ENCODE data around the gene MAB21L4. TPM values are rescaled to one million over a fixed set of nuclear protein-coding genes. Genes with fewer than 3 reads are reported as not detected.

The MAB21L4 gene
- total RNA-seq, 2 donors from 2014 or later = 1.1 to 3.5 TPM

- Histone ChIP-seq H3K27me3 (replicated peaks; ENCODE audit: insufficient read depth) (no peaks in the 10 kb centered on the region), H3K36me3 (no peaks in the 10 kb centered on the region), H3K4me3 (no peak overlapping the region), H3K4me1 (replicated peaks) (no peaks in the 10 kb centered on the region), H3K27ac (no peak overlapping the region), H3K9me3 (no peaks in the 10 kb centered on the region)
- no peak for DNase-seq (ENCODE audit: low spot score)
- TF ChIP-seq POLR2AphosphoS5 (IDR thresholded peaks at IDR 0.05) (no peak), CTCF (IDR thresholded peaks at IDR 0.05) (no peak), POLR2A (IDR thresholded peaks at IDR 0.05) (no peak)
- 85% methylated on average over 19 of the region's 19 CpGs for WGBS
- intact Hi-C loops (cut with DNase I) = no loop called here
These were observed 8.5 kb upstream of the MAB21L4 start for GRCh38 chr2:240904216-240905175.

- Histone ChIP-seq H3K36me3 (no peaks in the 10 kb centered on the region), H3K27me3 (replicated peaks; ENCODE audit: insufficient read depth) (no peaks in the 10 kb centered on the region), H3K9me3 (no peaks in the 10 kb centered on the region), H3K4me1 (replicated peaks) (peaks cover 4% of the 10 kb centered on the region), H3K27ac (no peak overlapping the region), H3K4me3 (no peak overlapping the region)
- WGBS = 94% methylated on average over 32 of the region's 34 CpGs
- intact Hi-C loops (cut with DNase I) = no loop called here
- DNase-seq (ENCODE audit: low spot score) = no peak
- no peak for TF ChIP-seq POLR2A (IDR thresholded peaks at IDR 0.05)
- TF ChIP-seq CTCF (IDR thresholded peaks at IDR 0.05) = no peak
These were observed 7.5 kb upstream of the MAB21L4 start for GRCh38 chr2:240903191-240904060.

- no peaks in the 10 kb centered on the region for H3K36me3 ChIP-seq
- H3K4me3 ChIP-seq = no peak overlapping the region
- no peaks in the 10 kb centered on the region for H3K27me3 ChIP-seq (replicated peaks; ENCODE audit: insufficient read depth)
- DNase-seq (ENCODE audit: low spot score) = no peak
- peaks cover 11% of the 10 kb centered on the region for H3K4me1 ChIP-seq (replicated peaks)
- intact Hi-C loops (cut with DNase I) = no loop called here
- H3K27ac ChIP-seq = no peak overlapping the region
- H3K9me3 ChIP-seq = no peaks in the 10 kb centered on the region
- 61% methylated on average over 7 of the region's 7 CpGs for WGBS
- no peak for TF ChIP-seq POLR2AphosphoS5 (IDR thresholded peaks at IDR 0.05)
- TF ChIP-seq POLR2A (IDR thresholded peaks at IDR 0.05) = no peak
- no peak for TF ChIP-seq CTCF (IDR thresholded peaks at IDR 0.05)
These were observed 6.7 kb upstream of the MAB21L4 start for GRCh38 chr2:240902615-240903041.

GRCh38 chr2:240901986-240902614 lies 6.1 kb upstream of the MAB21L4 start:
- Histone ChIP-seq H3K27me3 (replicated peaks; ENCODE audit: insufficient read depth) (no peaks in the 10 kb centered on the region), H3K36me3 (no peaks in the 10 kb centered on the region), H3K4me1 (replicated peaks) (peaks cover 12% of the 10 kb centered on the region), H3K9me3 (no peaks in the 10 kb centered on the region), H3K27ac (no peak overlapping the region), H3K4me3 (no peak overlapping the region)
- DNase-seq (ENCODE audit: low spot score) = no peak
- intact Hi-C loops (cut with DNase I) = no loop called here
- 87% methylated on average over 13 of the region's 14 CpGs for WGBS
- TF ChIP-seq POLR2A (IDR thresholded peaks at IDR 0.05) = no peak
- TF ChIP-seq CTCF (IDR thresholded peaks at IDR 0.05) = no peak
- no peak for TF ChIP-seq POLR2AphosphoS5 (IDR thresholded peaks at IDR 0.05)

All from prostate gland (tissue), 2 donors.